Measurements from ENCODE around the gene ZDHHC11B. TPM values are rescaled to one million over a fixed set of nuclear protein-coding genes. Genes with fewer than 3 reads are reported as not detected.

Gene ZDHHC11B
- total RNA-seq, 1 experiment from 2014 or later = 0.40 TPM

DNA sequence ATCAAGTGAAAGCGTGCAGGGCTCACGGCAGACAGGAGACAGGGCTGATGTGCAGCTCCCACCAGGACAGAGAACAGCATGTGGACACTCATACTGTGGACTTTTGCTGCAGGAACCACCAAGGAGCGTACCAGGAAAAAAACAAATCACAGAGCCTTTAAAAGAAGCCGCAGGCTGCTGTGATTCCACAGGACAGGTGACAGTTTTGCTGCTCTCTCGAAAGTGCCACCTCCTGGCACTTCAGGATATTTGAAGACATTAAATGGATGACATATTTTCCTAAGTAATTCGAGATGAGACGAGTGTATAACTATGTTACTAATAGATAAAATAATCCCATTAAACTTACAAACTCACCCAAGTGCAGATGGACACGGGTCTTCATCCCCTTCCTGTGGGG lies 37.0 kb upstream of the ZDHHC11B start:
- Histone ChIP-seq H3K27ac (ENCODE audit: low read length) (no peak overlapping the region), H3K9me3 (ENCODE audit: low read length) (no peaks in the 10 kb centered on the region), H2AFZ (ENCODE audit: low read length) (no peak overlapping the region), H3K27me3 (ENCODE audit: low read length) (no peaks in the 10 kb centered on the region), H4K20me1 (ENCODE audit: low read length) (no peaks in the 10 kb centered on the region), H3K79me2 (ENCODE audit: low read length) (no peaks in the 10 kb centered on the region), H3F3A (ENCODE audit: low read length, unreplicated experiment) (no peaks in the 10 kb centered on the region), H3K4me1 (ENCODE audit: insufficient read depth, low read length) (no peaks in the 10 kb centered on the region), H3K9ac (ENCODE audit: low read length) (no peak overlapping the region), H3K4me3 (ENCODE audit: low read length) (no peak overlapping the region), H3K4me2 (ENCODE audit: low read length) (no peak overlapping the region), H3K9me2 (replicated peaks; ENCODE audit: low read length) (no peaks in the 10 kb centered on the region), H3K36me3 (ENCODE audit: low read depth, low read length) (no peaks in the 10 kb centered on the region)
- DNase-seq (no peak), ATAC-seq (peak; percentile 54; the same call in 1 of the 2 replicates)
- TF ChIP-seq EZH2 (IDR thresholded peaks at IDR 0.05; ENCODE audit: low read length, unreplicated experiment) (no peak), EZH2phosphoT487 (IDR thresholded peaks at IDR 0.05; ENCODE audit: borderline replicate concordance, low read length) (no peak), CTCF (conservative IDR thresholded peaks at IDR 0.05; ENCODE audit: low read depth, low read length) (peak; percentile 40)
- intact Hi-C loops (cut with micrococcal nuclease) = loop anchor here (5.0 kb wide), 1 partner anchor 149 kb away; no protein-coding TSS in a partner anchor
- ChIA-PET POLR2A (ENCODE audit: unreplicated experiment) (no interaction called here), CTCF (no interaction called here)
- no TSS peak for BruUV-seq (replicated peaks)

DNA sequence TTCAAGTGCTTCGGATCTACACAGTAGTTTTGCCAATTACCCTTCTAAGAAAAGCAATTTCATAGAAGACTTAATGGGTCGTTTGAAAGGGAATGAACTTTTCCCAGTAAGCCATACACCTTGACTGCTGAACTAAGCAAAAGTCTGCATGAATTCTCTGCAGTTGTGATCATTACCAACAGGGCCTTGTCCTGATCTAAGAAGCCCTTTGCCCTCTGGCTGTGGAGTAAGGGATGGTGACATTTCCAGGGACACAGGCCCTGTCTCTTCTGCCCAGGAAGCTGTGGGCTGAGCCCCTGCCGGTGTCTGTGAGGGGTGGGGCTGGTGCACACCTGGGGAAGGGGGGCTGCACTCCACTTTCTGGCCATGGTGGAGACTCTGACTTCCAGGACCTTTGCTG lies 35.7 kb upstream of the ZDHHC11B start:
- H4K20me1 ChIP-seq (ENCODE audit: low read length) = no peaks in the 10 kb centered on the region
- H3K9me3 ChIP-seq (ENCODE audit: low read length) = no peaks in the 10 kb centered on the region
- ChIA-PET CTCF (no interaction called here), POLR2A (ENCODE audit: unreplicated experiment) (no interaction called here)
- no TSS peak for BruUV-seq (replicated peaks)
- no peak overlapping the region for H3K4me2 ChIP-seq (ENCODE audit: low read length)
- intact Hi-C loops (cut with micrococcal nuclease) = loop anchor here (5.0 kb wide), 1 partner anchor 148 kb away; no protein-coding TSS in a partner anchor
- no peak overlapping the region for H3K9ac ChIP-seq (ENCODE audit: low read length)
- DNase-seq (no peak), ATAC-seq (no peak)
- no peaks in the 10 kb centered on the region for H3K9me2 ChIP-seq (replicated peaks; ENCODE audit: low read length)
- no peak for TF ChIP-seq CTCF (conservative IDR thresholded peaks at IDR 0.05; ENCODE audit: low read depth, low read length)
- TF ChIP-seq EZH2phosphoT487 (IDR thresholded peaks at IDR 0.05; ENCODE audit: borderline replicate concordance, low read length) = no peak
- TF ChIP-seq EZH2 (IDR thresholded peaks at IDR 0.05; ENCODE audit: low read length, unreplicated experiment) = no peak
- H2AFZ ChIP-seq (ENCODE audit: low read length) = no peak overlapping the region
- no peak overlapping the region for H3K4me3 ChIP-seq (ENCODE audit: low read length)
- H3K4me1 ChIP-seq (ENCODE audit: insufficient read depth, low read length) = no peaks in the 10 kb centered on the region
- no peaks in the 10 kb centered on the region for H3K79me2 ChIP-seq (ENCODE audit: low read length)
- H3K36me3 ChIP-seq (ENCODE audit: low read depth, low read length) = no peaks in the 10 kb centered on the region
- no peak overlapping the region for H3K27ac ChIP-seq (ENCODE audit: low read length)
- no peaks in the 10 kb centered on the region for H3F3A ChIP-seq (ENCODE audit: low read length, unreplicated experiment)
- H3K27me3 ChIP-seq (ENCODE audit: low read length) = no peaks in the 10 kb centered on the region

GRCh38 chr5:819078-819477 lies 34.5 kb upstream of the ZDHHC11B start:
- H3K9me2 ChIP-seq (replicated peaks; ENCODE audit: low read length) = no peaks in the 10 kb centered on the region
- no peak overlapping the region for H3K27ac ChIP-seq (ENCODE audit: low read length)
- no peaks in the 10 kb centered on the region for H3K27me3 ChIP-seq (ENCODE audit: low read length)
- intact Hi-C loops (cut with micrococcal nuclease) = no loop called here
- no peak overlapping the region for H3K4me3 ChIP-seq (ENCODE audit: low read length)
- no peaks in the 10 kb centered on the region for H3K79me2 ChIP-seq (ENCODE audit: low read length)
- no peaks in the 10 kb centered on the region for H3K9me3 ChIP-seq (ENCODE audit: low read length)
- H3K9ac ChIP-seq (ENCODE audit: low read length) = no peak overlapping the region
- no peaks in the 10 kb centered on the region for H3K4me1 ChIP-seq (ENCODE audit: insufficient read depth, low read length)
- TF ChIP-seq EZH2 (IDR thresholded peaks at IDR 0.05; ENCODE audit: low read length, unreplicated experiment) (no peak), CTCF (conservative IDR thresholded peaks at IDR 0.05; ENCODE audit: low read depth, low read length) (no peak), EZH2phosphoT487 (IDR thresholded peaks at IDR 0.05; ENCODE audit: borderline replicate concordance, low read length) (no peak)
- H4K20me1 ChIP-seq (ENCODE audit: low read length) = no peaks in the 10 kb centered on the region
- no peaks in the 10 kb centered on the region for H3K36me3 ChIP-seq (ENCODE audit: low read depth, low read length)
- ChIA-PET CTCF (no interaction called here), POLR2A (ENCODE audit: unreplicated experiment) (no interaction called here)
- H3K4me2 ChIP-seq (ENCODE audit: low read length) = no peak overlapping the region
- no peaks in the 10 kb centered on the region for H3F3A ChIP-seq (ENCODE audit: low read length, unreplicated experiment)
- DNase-seq (no peak), ATAC-seq (no peak; the same call in 1 of the 2 replicates)
- BruUV-seq (replicated peaks) = no TSS peak
- no peak overlapping the region for H2AFZ ChIP-seq (ENCODE audit: low read length)
